Stimulated activated effector memory CD8-positive, alpha-beta T cell treated with anti-CD3 and anti-CD28 coated beads, Interleukin-12 subunit alpha, Interleukin-12 subunit beta, amount 100 ng/mL, for 72 hours (primary cell): ENCODE measurements around the gene ZNF277.
A peak's percentile ranks its signal among the peaks of the same experiment; 100 is the strongest.
"Not testable (repeated sequence)": the region's sequence is repeated elsewhere in the genome, so short reads cannot be mapped to it uniquely, and the experiment has no call there.

ENCODE experiments used
- ATAC-seq: fragments of 150-1000 bp; cut with Tn5 transposase; 2 replicates; pipeline ENCODE4 v1.10.0; 2021
- DNase-seq, 2 donors: peaks; one replicate each; pipeline ENCODE4 v3.0.0; 2021 to 2022; ENCODE audit warnings: low spot score in 2 of 2
- H3K27ac Mint-ChIP-seq: one replicate; pipeline ENCODE4 v1.8.0; 2022; ENCODE audit warnings: mild to moderate bottlenecking, mixed read lengths
- H3K36me3 Mint-ChIP-seq: one replicate; pipeline ENCODE4 v1.8.0; 2022; ENCODE audit warnings: mild to moderate bottlenecking, mixed read lengths
- H3K4me1 Mint-ChIP-seq: one replicate; pipeline ENCODE4 v1.8.0; 2022; ENCODE audit warnings: mixed read lengths
- H3K4me3 Mint-ChIP-seq: one replicate; pipeline ENCODE4 v1.8.0; 2022; ENCODE audit warnings: mild to moderate bottlenecking, mixed read lengths
- H3K9me3 Mint-ChIP-seq: one replicate; pipeline ENCODE4 v1.8.0; 2022; ENCODE audit warnings: mixed read lengths

Gene ZNF277

DNA sequence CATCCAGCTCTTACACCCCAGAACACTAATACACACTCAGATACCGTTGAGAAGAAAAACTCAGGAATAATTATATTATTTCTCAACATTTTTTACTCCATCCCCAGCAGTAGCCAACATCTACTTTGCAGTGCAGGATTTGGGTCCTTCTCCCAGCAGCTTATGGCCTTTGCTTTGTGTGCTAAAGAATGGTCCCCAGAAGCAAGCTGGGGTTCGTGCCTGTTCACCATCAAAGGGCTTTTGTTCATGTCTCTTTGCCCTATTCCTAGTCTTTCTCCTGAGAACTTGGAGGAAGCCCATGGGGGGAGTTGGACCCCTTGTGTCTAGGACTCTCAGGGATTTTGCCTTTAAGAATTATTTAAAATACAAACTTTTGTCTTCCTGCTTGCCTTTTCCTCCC is 100.4 kb downstream of the ZNF277 start:
- Mint-ChIP-seq H3K9me3 (no peaks in the 10 kb centered on the region), H3K4me3 (no peak overlapping the region), H3K27ac (no peak overlapping the region), H3K4me1 (no peaks in the 10 kb centered on the region), H3K36me3 (no peaks in the 10 kb centered on the region)
- ATAC-seq (no peak), DNase-seq (no peak)

DNA sequence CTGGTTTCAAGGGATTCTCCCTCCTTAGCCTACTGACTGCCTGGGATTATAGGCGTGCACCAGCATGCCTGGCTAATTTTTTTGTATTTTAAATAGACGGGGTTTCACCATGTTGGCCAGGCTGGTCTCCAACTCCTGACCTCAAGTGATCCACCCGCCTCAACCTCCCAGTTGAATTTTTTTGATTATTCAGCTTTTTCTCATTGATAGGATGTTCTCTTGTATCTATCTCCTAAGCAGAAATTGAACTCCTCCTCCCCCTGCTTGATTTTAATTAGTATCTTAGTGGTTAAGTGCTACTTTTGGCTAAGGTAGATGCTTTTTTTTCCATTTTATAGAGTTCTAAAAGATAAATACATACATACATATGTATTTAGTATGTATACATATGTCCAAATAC is 101.0 kb downstream of the ZNF277 start:
- H3K27ac Mint-ChIP-seq = no peak overlapping the region
- H3K4me1 Mint-ChIP-seq = no peaks in the 10 kb centered on the region
- ATAC-seq = no peak
- no peak overlapping the region for H3K4me3 Mint-ChIP-seq
- no peak for DNase-seq
- no peaks in the 10 kb centered on the region for H3K9me3 Mint-ChIP-seq
- H3K36me3 Mint-ChIP-seq = no peaks in the 10 kb centered on the region

DNA sequence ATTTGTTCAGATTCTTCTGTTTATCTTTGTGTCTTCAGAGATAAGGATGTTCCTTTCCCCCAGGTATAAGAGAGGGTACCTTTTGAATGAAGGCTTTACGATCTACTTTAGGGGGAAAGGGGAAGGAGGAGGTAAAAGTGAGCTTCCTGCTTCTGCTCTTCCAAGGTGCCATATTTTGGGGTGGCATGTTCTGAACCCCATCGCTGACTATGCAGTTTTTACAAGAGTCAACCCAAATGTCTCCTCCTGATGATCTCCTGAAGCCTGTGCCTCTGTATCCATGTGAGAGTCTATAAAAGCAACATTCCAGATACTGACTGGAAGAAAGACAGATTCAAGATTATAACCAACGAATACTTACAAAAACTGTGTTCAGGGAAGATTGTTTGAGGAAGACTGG is 102.5 kb downstream of the ZNF277 start:
- Mint-ChIP-seq H3K36me3 (no peaks in the 10 kb centered on the region), H3K9me3 (no peaks in the 10 kb centered on the region), H3K4me3 (no peak overlapping the region), H3K4me1 (no peaks in the 10 kb centered on the region), H3K27ac (no peak overlapping the region)
- ATAC-seq = no peak
- DNase-seq = no peak

DNA sequence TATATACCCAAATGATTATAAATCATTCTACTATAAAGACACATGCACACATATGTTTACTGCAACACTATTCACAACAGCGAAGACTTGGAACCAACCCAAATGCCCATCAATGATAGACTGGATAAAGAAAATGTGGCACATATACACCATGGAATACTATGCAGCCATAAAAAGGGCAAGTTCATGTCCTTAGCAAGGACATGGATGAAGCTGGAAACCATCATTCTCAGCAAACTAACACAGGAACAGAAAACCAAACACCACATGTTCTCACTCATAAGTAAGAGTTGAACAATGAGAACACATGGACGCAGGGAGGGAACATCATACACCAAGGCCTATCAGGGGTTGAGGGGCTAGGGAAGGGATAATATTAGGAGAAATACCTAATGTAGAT is 110.3 kb downstream of the ZNF277 start:
- not testable (repeated sequence) for H3K9me3 Mint-ChIP-seq, H3K4me1 Mint-ChIP-seq, H3K4me3 Mint-ChIP-seq, DNase-seq, H3K27ac Mint-ChIP-seq, ATAC-seq
- H3K36me3 Mint-ChIP-seq = peaks cover 25% of the 10 kb centered on the region

DNA sequence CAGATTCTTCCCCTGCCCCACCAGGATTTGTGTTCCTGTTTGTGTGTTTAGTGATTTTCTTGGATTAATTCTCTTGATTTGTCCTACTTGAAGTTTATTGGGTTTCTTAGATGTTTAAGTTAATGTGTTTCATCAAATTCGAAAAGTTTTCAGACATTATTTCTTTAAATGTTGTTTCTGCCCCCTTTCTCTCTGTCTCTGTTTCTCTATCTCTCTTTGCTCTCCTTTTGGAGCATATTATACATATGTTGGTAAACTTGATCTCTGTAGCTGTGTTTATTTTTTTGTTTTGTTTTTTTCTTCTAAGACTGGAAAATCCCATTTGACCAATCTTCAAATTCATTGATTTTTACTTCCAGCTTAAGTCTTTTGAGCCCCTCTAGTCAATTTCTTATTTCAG is 115.6 kb downstream of the ZNF277 start:
- Mint-ChIP-seq H3K4me3 (no peak overlapping the region), H3K27ac (no peak overlapping the region), H3K9me3 (no peaks in the 10 kb centered on the region), H3K4me1 (no peaks in the 10 kb centered on the region), H3K36me3 (peaks cover 32% of the 10 kb centered on the region)
- no peak for DNase-seq
- no peak for ATAC-seq

DNA sequence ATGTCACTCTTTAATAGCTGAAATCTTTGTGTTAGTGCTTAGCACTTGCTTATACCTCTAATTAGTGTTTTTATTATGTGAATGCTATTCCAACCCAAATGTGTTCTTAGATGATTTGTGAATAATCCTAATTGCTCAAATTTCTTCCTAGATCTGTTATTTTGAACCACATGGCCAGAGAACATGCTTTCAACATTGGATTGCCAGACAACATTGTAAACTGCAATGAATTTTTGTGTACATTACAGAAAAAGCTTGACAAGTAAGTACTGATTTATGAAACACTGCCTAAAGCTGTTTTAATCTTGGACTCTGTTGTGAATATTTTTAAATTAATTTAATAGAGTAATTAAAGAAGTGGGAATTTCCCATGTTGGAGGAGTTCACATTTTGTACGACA is 121.1 kb downstream of the ZNF277 start:
- no peak overlapping the region for H3K4me3 Mint-ChIP-seq
- DNase-seq (no peak), ATAC-seq (no peak)
- H3K4me1 Mint-ChIP-seq = no peaks in the 10 kb centered on the region
- peaks cover 36% of the 10 kb centered on the region for H3K36me3 Mint-ChIP-seq
- H3K9me3 Mint-ChIP-seq = no peaks in the 10 kb centered on the region
- H3K27ac Mint-ChIP-seq = no peak overlapping the region

DNA sequence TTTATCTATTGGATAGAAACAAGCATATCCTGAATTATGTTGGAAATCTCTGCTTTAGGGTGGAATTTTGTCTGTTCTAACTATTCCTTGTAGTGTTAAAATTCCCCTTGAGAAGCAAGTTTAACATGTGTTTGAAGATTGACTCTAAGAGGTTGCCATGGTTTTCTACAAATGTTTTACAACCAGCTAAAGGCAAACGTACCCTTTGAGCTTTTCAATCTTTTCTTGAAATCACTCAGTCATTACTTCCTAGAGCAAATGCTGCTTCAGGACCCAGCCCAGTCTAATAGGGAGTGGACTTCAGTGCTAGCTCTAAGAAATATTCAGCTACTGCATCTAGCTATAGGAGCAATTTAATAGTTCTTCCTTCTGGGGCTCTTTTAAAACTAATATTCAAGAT is 125.0 kb downstream of the ZNF277 start:
- Mint-ChIP-seq H3K4me1 (no peaks in the 10 kb centered on the region), H3K36me3 (peaks cover 58% of the 10 kb centered on the region), H3K4me3 (no peak overlapping the region), H3K9me3 (no peaks in the 10 kb centered on the region), H3K27ac (no peak overlapping the region)
- ATAC-seq = no peak
- no peak for DNase-seq

DNA sequence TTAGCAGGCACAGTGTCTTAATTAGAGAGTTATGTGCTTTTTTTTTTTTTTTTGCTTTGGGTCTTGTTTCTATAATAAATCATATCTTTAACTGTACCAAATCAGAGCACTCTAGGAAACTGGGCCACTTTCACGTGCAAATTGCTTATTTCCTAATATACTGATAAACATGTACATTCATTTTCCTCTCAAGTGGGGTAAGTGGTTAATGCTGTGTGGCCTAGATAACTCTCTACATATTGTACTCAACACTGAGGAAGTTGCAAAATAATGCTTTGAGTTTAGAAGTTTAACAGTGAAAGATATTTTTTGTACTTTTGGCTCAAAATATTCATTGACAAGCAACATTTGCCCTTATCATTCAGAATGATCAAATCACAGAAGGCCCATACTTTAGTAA is 127.9 kb downstream of the ZNF277 start:
- no peaks in the 10 kb centered on the region for H3K4me1 Mint-ChIP-seq
- no peak for ATAC-seq
- H3K4me3 Mint-ChIP-seq = no peak overlapping the region
- peaks cover 44% of the 10 kb centered on the region for H3K36me3 Mint-ChIP-seq
- no peaks in the 10 kb centered on the region for H3K9me3 Mint-ChIP-seq
- no peak overlapping the region for H3K27ac Mint-ChIP-seq
- DNase-seq = no peak

DNA sequence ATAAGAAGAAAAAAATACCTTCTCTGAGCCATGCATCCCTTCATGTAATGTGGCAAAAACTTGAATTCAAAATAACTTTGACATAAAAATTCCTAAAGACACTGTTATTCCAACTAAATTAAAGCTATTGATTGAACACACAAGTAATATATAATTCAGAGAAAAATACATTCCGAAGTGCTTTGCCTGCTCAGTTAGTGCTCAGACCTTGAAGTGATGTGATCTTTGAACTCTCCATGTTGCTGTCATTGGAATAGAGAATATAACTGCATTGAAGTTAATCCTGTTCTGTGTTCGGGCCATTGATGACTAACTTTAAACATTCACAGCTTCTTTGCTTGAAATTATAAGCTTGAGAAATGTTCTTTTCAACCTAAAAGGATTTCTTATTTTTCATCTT is 129.8 kb downstream of the ZNF277 start:
- DNase-seq = no peak
- H3K4me3 Mint-ChIP-seq = no peak overlapping the region
- no peak for ATAC-seq
- no peaks in the 10 kb centered on the region for H3K9me3 Mint-ChIP-seq
- no peak overlapping the region for H3K27ac Mint-ChIP-seq
- no peaks in the 10 kb centered on the region for H3K4me1 Mint-ChIP-seq
- peaks cover 35% of the 10 kb centered on the region for H3K36me3 Mint-ChIP-seq

DNA sequence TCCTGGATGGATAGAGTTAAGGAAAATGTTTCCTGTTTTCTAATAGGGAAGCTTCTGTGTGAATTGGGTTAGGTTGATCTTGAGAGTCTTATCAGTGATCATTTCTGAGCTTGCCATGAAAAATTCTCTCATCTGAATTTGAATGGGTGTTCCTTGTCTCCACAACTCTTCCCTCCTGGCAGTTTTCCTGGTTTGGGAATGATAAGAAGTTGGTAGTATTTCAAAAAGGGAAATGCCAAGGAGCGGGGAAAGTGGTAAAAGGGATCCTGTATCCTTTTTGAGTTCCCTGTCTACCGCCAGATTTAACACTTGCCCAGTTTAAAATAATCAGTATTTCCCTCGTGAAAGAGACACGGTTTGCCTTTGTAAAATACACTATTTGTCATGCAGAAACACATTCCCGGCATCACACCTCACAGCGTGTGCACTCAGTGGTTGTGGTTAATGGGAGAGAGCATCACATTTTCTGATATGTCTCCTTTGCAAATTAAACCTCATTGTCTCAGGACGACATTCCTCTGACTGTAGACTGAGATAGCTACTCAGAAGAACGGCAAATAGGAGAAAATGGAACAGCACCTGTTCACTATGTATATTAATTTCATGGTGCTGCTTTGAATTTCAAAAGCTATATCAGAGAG is 130.6 kb downstream of the ZNF277 start:
- no peak for DNase-seq
- Mint-ChIP-seq H3K36me3 (peaks cover 40% of the 10 kb centered on the region), H3K4me1 (no peaks in the 10 kb centered on the region), H3K4me3 (no peak overlapping the region), H3K9me3 (no peaks in the 10 kb centered on the region), H3K27ac (no peak overlapping the region)
- ATAC-seq = no peak

DNA sequence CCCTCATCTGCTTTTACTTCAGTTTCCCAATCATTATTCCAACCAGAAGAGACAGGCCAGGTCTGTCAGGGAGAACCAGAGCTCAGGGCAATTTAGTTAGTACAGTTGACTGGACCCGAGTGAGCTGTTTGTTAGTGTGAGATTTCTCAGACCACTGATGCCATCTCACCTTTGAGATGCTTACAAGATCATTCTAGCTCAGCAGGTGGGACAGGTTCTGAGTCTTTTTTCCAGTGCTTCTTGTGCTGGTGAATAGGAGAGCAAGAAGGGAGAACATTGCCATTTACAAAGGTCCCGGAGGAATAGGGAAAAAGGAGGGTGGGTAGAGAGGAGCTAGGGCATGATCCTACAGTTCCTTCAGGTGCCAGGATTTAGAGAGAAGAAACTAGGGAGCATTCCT is 131.4 kb downstream of the ZNF277 start:
- Mint-ChIP-seq H3K27ac (peak overlapping the region; percentile 44), H3K4me3 (no peak overlapping the region), H3K9me3 (no peaks in the 10 kb centered on the region), H3K36me3 (peaks cover 48% of the 10 kb centered on the region), H3K4me1 (no peaks in the 10 kb centered on the region)
- DNase-seq = no peak
- no peak for ATAC-seq

DNA sequence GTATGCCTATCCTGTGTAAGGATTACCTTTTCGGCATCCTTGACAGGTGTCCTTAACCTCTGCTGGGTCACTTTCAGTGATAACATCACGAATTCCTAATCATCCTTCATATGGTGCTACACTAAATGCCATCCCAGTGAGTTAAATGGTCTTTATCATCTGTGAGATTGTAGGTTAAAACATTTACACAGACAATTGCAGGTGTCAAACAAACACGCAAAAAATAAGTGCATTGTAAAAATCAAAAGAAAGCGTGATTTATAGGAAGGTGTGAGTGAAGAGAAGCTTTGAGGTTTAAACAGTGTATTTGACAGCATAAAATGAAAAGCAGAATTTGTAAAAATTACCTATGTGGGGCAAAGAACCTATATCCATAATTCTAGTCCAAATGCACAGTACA is 132.3 kb downstream of the ZNF277 start:
- peaks cover 2% of the 10 kb centered on the region for H3K9me3 Mint-ChIP-seq
- H3K36me3 Mint-ChIP-seq = peaks cover 55% of the 10 kb centered on the region
- H3K4me3 Mint-ChIP-seq = no peak overlapping the region
- no peak for DNase-seq
- ATAC-seq = no peak
- H3K4me1 Mint-ChIP-seq = no peaks in the 10 kb centered on the region
- no peak overlapping the region for H3K27ac Mint-ChIP-seq

DNA sequence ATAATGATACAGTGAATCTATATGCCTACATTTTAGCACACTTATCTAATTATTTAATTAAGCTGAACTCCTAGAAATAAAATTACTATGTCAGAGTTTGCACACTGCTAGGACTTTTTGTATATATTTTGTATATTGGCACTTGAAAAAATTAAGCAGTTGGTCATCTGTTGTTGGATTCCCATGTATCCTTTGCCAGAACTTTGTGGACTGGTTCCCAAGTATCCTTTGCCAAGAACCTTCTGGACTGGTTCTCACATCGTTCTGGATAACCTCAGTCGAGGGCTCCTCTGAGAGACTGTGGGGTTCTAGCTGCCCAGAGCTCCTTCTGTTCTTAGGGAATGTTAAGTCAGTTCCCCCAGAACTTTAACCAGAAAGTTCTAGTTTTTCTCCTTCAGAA is 135.0 kb downstream of the ZNF277 start:
- no peak for DNase-seq
- no peak for ATAC-seq
- Mint-ChIP-seq H3K27ac (no peak overlapping the region), H3K4me1 (no peaks in the 10 kb centered on the region), H3K36me3 (peaks cover 49% of the 10 kb centered on the region), H3K4me3 (no peak overlapping the region), H3K9me3 (peaks cover 2% of the 10 kb centered on the region)

DNA sequence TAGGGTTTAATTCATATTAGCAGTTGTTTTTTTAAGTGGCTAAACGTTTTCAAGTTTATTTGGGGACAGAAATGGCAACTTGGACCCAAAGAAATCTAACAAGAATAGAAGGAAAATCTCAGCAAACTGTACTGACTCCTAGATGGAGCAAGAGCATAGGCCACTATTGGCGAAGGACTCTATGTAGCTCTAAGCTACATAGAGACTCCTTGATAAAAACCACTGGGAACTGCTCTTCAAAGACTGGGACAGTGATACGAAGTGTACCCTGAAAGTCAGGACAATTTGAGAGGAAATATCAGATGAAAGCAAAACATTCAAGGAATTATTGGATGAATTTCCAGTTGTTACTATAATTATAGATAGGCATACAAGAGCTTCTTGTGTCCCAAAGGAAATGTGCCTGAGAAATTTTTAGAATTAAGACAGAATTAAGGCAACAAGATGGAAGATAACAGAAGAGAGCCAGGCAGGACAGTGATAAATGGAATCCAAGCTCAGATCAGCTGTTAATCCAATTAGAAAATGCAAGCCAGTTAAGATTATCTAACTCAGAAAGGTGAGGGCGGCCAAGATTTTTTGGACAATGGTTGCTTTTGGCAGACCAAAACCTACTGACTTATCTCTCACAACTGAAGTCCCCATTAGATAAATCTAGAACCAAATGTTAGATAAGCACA is 140.0 kb downstream of the ZNF277 start:
- Mint-ChIP-seq H3K4me1 (no peaks in the 10 kb centered on the region), H3K4me3 (no peak overlapping the region), H3K27ac (peak overlapping the region; percentile 1), H3K9me3 (peaks cover 7% of the 10 kb centered on the region), H3K36me3 (peaks cover 37% of the 10 kb centered on the region)
- DNase-seq (no peak), ATAC-seq (no peak)

DNA sequence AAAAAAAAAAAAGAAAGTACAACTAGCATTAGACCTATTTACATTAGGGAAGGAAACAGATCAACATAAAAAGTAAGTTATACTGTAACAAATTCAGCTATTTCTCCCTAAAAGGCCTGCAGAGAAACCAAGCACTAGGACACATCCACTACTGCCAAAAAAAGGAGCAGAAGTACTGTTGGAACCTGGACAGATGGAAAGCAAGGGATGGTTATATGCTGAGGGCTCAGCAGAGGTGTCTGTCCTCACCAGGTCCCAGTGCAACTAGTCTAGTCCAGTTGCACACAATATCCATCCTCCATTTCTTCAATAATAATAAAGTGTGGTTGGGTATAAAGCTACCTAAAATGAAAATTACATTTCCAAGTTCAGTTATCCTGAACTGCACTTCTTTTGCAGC is 140.6 kb downstream of the ZNF277 start:
- Mint-ChIP-seq H3K9me3 (peaks cover 7% of the 10 kb centered on the region), H3K36me3 (peaks cover 31% of the 10 kb centered on the region), H3K27ac (peak overlapping the region; percentile 1), H3K4me1 (no peaks in the 10 kb centered on the region), H3K4me3 (no peak overlapping the region)
- DNase-seq (no peak), ATAC-seq (no peak)

DNA sequence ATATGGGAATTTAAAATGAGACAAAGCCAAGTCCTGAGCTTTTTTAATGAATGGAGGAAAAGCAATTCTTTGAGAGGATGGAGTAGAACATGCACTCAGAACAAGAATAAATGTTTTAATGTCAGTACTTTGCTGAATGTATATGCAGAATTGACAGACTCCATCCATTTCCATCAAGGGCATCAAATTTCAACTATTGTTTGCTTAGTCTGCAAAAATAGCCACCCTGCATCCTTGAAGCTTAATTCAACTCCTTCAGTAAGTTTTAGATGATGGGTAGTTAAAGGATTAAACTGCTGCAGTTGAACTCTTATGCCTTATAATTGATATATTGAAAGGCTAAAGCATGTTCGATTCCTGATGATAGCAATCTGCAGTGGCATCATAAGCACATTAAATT is 144.1 kb downstream of the ZNF277 start:
- H3K27ac Mint-ChIP-seq = no peak overlapping the region
- H3K9me3 Mint-ChIP-seq = peaks cover 8% of the 10 kb centered on the region
- no peak for ATAC-seq
- DNase-seq = no peak
- H3K4me3 Mint-ChIP-seq = no peak overlapping the region
- no peaks in the 10 kb centered on the region for H3K36me3 Mint-ChIP-seq
- no peaks in the 10 kb centered on the region for H3K4me1 Mint-ChIP-seq
